BJ (cell line): ENCODE measurements around the gene PTCSC3. TPM values are rescaled to one million over a fixed set of nuclear protein-coding genes. Genes with fewer than 3 reads are reported as not detected.
"Not testable (repeated sequence)": the region's sequence is repeated elsewhere in the genome, so short reads cannot be mapped to it uniquely, and the experiment has no call there.

Source experiments
- CTCF ChIA-PET: fragments of 350-600 bp; formaldehyde crosslinking; extraction: SDS; loops from one replicate; lab custom pipeline; 2021; ENCODE audit warnings: antibody characterized with exemption, inconsistent platforms; lab: Yijun Ruan, JAX
- POLR2A ChIA-PET: fragments of 300-600 bp; sonication (Branson Sonifier 250); formaldehyde crosslinking; extraction: SDS; loops from one replicate; lab custom pipeline; 2021; ENCODE audit warnings: antibody characterized with exemption; lab: Charles Lee
- DNase-seq: peaks from one replicate; pipeline ENCODE4 v3.0.0-alpha.2; 2011; ENCODE audit warnings: low read depth
- H3K27me3 ChIP-seq: 2 replicates; pipeline ENCODE4 v1.6.0; 2011; ENCODE audit warnings: low read length; ENCODE audit not compliant: control insufficient read depth, insufficient read depth
- H3K36me3 ChIP-seq: 2 replicates; pipeline ENCODE4 v1.5.1; 2011; ENCODE audit warnings: low read length; ENCODE audit not compliant: control insufficient read depth, insufficient read depth
- H3K4me3 ChIP-seq: 2 replicates; pipeline ENCODE4 v1.5.1; 2011; ENCODE audit warnings: low read depth, mild to moderate bottlenecking, control low read depth, low read length
- CTCF ChIP-seq: IDR thresholded peaks from 2 replicates; pipeline ENCODE4 v1.5.1; 2011; ENCODE audit warnings: low read depth, mild to moderate bottlenecking, control low read depth, inconsistent platforms, low read length, moderate library complexity; ENCODE audit not compliant: insufficient read depth
- polyA plus RNA-seq: library from polyadenylated mRNA; depleted of rRNA; stranded (reverse); fragments of >200 nt; gene quantifications from 2 replicates; pipeline ENCODE4 v1.2.3, GENCODE V29; 2011

PTCSC3 gene
- polyA plus RNA-seq, 1 experiment: not detected

- TF ChIP-seq CTCF: no peak
- ChIA-PET POLR2A (no interaction called here), CTCF (no interaction called here)
- H3K4me3 ChIP-seq: no peak overlapping the region
- no peaks in the 10 kb centered on the region for H3K27me3 ChIP-seq
- no peak for DNase-seq
- no peaks in the 10 kb centered on the region for H3K36me3 ChIP-seq
Measured at GRCh38 chr14:36111822-36112583, 64.5 kb downstream of the PTCSC3 start.

GRCh38 chr14:36105401-36105800 is 71.1 kb downstream of the PTCSC3 start:
- DNase-seq: no peak
- ChIA-PET POLR2A (no interaction called here), CTCF (interaction anchor here (1.4 kb wide), 3 partner anchors 19 to 269 kb away, joined by 3 to 6 read pairs (median 4); no protein-coding TSS in a partner anchor)
- TF ChIP-seq CTCF: no peak
- Histone ChIP-seq H3K36me3 (no peaks in the 10 kb centered on the region), H3K27me3 (no peaks in the 10 kb centered on the region; the same call in 1 of the 2 replicates), H3K4me3 (no peak overlapping the region)

GRCh38 chr14:36104258-36104657 is 72.3 kb downstream of the PTCSC3 start:
- DNase-seq, H3K4me3 ChIP-seq, H3K36me3 ChIP-seq, H3K27me3 ChIP-seq, POLR2A ChIA-PET: not testable (repeated sequence)
- CTCF ChIA-PET: interaction anchor here (1.4 to 1.9 kb wide), 3 partner anchors 22 to 270 kb away, joined by 3 to 6 read pairs (median 5); no protein-coding TSS in a partner anchor

GRCh38 chr14:36099619-36100018 is 76.9 kb downstream of the PTCSC3 start:
- Histone ChIP-seq H3K27me3 (no peaks in the 10 kb centered on the region; the same call in 1 of the 2 replicates), H3K4me3 (no peak overlapping the region), H3K36me3 (no peaks in the 10 kb centered on the region)
- CTCF ChIA-PET: no interaction called here
- DNase-seq: no peak
- TF ChIP-seq CTCF: no peak
- POLR2A ChIA-PET: no interaction called here

GRCh38 chr14:36097356-36097755 is 79.2 kb downstream of the PTCSC3 start:
- no peak for DNase-seq
- TF ChIP-seq CTCF: no peak
- Histone ChIP-seq H3K4me3 (no peak overlapping the region), H3K27me3 (no peaks in the 10 kb centered on the region), H3K36me3 (no peaks in the 10 kb centered on the region)
- ChIA-PET CTCF (interaction anchor here (1.6 to 1.9 kb wide), 2 partner anchors 27 to 277 kb away, joined by 4 to 6 read pairs; no protein-coding TSS in a partner anchor), POLR2A (no interaction called here)
